Pulmonary artery endothelial cell (primary cell): ENCODE measurements around the gene ATP2B2. TPM values are rescaled to one million over a fixed set of nuclear protein-coding genes. Genes with fewer than 3 reads are reported as not detected.
A peak's percentile ranks its signal among the peaks of the same experiment; 100 is the strongest.

Experiments
- DNase-seq: peaks from one replicate; pipeline ENCODE4 v3.0.0-alpha.2; 2011; ENCODE audit warnings: low read depth, low spot score
- total RNA-seq: library from RNA; depleted of rRNA; stranded (reverse); fragments of >200 nt; gene quantifications from 2 replicates; pipeline ENCODE4 v1.2.3, GENCODE V29; 2014

ATP2B2 gene
- total RNA-seq, 1 donor from 2014 or later, result not detected

DNA sequence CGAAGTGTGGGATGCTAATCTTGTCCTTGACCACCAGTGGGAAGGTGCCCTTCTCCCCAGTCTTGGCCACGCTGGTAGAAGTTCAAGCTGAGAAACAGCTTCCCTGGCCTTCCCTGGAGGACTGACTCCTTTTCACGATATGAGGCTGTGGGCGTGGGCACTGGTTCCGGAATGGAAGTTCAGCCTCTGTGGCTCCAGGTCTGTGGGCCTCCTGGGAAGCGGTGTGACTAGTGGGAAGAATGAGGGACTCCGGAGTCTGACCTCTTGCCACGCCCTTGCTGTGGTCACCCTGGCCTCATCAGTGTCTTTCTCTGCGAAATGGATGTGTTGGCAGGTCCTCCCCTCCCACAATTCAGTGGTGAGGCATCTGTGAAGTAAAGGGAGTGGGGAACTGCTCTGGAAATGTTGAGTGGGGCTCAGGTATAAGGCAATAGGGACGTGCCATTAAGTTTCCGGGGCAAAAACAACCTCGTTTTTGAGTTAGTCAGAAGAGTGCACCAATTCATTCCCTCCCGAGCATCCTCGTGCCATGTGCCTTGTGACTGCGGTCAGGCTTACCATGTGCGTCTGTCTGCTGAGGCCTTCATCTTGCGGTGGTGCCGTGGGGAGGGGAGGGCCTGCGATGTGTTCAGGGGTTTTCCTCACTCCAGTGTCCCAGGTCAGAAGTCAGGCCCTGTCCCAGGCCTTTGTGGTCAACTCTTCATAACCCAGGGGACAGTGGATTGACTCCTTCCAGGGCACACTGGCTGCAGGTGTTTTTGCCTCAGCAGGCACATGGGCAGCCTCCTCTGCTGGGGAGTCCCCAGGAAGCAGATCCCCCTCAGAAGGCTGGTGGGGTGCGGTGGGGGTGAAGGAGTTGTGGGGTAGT, 172.7 kb downstream of the ATP2B2 start:
- DNase-seq, result no peak

DNA sequence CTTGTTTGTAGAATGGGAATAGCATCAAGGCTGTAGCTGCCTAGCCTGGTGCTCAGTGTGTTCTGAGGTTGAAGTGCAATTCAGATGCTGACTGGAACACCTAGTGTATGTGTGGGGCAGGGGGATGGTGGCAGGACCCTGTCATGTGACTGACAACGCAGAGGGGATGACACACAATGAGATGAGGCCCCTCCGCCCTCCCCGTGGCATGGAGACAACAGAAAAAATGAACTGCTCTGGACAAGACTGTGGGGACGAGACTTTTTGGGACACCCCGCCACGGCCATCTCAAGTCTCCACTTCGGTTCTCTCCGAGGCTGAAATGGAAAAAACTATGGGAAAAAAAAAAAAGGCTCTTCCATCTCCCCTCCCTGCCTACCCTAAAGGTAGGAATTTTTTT, 174.1 kb downstream of the ATP2B2 start:
- DNase-seq, result no peak

DNA sequence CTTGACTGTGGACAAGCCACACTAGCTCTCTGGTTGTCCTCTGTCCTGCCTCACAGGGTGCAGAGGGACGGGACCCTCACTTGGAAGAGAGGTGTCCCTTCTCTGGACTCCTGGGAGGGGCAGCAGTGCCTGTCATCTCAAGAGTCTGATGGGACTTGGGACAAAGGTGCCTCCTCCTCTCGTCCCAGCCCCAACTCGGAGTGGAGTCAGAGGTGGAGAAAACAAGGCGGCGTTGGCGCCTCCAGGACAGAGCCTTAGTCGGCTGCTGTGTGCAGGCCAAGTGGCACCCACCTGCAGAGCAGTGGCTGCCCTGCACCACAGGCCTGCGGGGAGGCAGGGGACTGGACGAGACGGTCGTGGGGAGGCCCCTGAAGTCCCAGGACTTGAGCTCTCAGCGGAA, 175.1 kb downstream of the ATP2B2 start:
- no peak for DNase-seq

DNA sequence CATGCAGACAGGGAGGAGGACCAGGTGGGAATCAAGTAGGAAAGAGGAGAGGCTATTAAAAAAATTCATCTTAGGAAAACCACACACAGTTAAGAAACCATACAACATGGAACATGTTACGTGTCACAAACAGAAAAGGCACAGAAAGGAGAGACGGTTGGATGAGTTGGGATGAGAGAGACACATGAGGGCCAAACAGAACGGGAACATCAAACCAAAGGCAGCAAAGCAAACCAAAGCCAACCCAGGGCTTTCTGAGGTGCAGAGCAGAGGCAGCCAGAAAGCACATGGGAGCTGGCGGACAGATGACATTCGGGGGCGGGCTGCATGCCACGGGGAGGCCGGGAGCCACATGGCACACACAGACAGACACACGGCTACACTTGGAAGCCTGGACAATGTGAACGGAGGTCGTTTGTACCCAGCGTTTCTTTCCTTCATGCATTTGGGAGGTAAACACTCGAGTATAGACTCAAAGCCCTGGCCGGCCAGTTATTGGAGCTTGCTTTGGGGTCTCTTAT, 175.8 kb downstream of the ATP2B2 start:
- no peak for DNase-seq

DNA sequence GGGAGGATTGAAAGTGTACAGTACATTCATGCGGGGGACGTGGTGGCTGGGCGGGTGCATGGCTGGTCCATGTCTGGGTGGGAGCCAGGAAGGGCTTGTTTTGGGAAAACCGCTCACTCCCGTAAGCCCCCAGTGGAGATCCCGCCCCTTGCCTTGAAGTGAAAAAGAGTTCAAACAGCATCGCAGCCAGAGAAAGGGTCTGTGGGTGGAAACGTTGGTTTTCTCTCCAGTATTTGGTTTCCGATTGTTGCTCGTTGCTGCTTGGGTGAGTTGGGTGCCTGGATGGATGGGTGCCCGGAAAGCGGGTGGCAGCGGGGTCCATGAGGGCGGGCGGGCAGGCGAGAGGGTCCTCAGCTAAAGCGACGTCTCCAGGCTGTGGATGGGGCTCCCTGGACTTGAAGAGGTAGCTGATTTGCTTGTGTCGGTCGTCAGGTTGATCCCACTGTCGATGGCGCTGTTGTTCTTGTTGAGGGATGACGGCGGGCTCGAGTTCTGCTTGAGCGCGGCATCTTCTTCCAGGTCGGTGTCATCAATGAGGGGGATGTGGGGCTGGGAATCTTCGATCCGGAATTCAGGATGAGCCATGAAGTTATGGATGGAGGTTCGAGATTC, 176.8 kb downstream of the ATP2B2 start:
- no peak for DNase-seq

DNA sequence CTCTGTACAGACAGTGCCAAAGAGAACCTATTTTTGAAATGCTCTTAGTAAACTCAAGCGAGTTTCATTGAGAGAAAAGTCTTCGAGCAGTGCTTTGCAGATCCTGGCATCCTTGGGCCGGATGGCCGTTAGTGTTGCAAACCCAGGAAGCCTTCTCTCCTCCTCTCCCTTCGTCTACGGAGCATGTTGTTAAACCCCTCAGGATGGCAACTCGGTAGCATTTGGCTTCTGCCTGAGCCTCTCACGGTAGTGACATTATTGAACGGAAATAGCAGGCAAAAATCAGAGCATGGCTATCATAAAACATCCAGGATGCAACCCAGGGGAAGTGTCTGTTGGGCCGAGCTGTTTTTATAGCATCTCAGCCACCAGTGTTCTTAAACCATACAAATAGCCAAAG, 177.8 kb downstream of the ATP2B2 start:
- no peak for DNase-seq

DNA sequence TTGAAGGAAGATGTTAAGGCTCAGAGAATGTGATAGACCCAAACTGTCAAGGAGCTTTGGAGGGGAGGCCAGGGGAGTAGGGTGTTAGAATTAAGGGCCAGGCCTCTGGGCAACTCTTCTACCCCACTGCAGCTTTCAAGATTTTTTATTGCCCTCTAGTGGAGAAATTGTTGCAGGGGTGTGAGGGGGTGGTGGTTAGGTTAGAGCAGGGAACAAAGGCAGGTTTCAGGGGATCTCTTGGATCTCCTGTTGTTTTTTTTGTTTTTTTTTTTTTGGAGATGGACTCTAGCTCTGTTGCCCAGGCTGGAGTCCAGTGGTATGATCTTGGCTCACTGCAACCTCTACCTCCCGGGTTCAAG, 183.1 kb downstream of the ATP2B2 start:
- DNase-seq, result no peak

DNA sequence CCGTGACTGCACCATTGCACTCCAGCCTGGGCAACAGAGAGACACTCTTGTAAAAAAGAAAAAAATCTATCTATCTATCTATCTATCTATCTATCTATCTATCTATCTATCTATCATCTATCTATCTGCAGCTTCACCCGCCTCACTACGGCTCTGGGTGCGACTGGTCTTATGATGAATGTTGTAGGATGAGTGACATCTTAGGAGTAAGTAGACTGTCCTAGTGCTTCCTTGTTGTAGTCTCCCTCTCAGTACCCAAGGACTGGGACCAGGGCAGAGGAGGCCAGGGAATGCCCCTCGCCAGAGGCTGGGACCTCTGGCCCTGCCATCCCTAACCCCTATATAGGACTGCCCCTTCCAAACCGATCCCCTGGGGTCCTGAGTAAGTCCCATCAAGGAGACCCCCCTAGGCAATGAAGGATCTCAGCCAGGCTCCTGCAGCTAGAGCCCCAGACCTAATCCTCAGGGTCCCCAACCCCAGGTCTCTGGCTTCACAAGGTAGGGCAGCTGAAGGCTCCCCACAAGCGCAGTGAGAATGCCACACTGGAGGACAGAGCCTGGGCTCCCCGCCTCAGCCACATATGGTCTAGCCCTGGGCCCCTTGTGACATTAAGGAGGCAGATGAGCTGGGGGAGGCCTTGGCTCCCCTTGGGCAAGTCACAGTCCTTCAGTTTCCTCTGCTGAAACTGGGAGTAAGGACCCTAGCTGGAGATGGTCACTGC, 183.6 kb downstream of the ATP2B2 start:
- DNase-seq, result no peak

DNA sequence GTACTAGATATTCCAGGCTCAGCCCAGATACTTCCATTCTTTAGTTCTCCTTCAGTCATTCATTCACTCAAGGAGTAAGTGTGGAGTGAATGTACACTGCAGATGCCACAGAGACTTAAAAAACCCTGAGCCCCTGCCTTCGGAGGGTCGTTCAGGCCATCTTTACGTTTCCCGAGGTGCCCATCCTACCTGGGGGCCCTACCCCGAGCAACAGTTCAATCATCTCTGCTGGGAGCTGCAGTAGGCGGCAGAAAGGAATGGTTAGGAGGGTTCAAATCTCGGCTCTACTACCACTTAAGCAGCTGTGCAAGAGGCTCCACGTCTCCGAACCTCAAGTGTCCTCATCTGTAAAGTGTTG, 185.1 kb downstream of the ATP2B2 start:
- no peak for DNase-seq

DNA sequence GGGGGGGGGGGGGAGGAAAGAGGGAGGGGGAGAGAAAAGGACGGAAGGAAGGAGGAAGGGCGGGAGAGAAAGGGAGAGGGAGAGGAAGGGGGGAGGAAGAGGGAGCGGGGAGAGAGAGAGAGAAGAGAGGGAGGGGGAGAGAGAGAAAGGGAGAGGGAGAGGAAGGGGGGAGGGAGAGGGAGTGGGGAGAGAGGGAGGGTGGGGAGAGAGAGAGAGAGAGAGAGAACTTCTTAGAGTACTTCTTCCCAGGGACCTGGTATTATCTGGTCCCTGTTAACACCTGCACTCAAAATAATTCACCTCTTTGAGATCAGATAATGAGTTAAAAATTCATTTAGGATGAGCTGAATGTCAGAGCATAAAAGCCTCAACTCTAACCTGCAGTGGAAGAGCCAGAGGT, 185.6 kb downstream of the ATP2B2 start:
- no peak for DNase-seq

DNA sequence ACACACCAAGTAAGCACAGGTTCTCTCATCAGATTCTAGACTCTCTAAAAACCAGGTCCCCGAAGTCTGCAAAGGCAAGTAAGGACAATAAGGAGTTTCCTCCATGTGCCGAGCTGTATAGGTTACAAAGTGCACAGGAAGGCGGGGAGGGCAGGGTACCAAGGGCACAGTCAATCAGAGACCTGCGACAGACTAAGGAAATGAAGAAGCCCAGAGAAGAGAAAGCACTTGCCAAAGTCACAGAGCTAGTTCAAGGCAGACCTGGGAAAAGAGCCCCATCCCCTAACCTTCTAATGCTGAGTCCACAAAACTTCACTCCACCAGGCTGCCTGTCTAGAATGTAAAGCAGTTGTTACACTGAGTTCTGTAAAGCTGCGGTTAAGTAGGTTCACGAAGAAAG, 186.1 kb downstream of the ATP2B2 start:
- no peak for DNase-seq

DNA sequence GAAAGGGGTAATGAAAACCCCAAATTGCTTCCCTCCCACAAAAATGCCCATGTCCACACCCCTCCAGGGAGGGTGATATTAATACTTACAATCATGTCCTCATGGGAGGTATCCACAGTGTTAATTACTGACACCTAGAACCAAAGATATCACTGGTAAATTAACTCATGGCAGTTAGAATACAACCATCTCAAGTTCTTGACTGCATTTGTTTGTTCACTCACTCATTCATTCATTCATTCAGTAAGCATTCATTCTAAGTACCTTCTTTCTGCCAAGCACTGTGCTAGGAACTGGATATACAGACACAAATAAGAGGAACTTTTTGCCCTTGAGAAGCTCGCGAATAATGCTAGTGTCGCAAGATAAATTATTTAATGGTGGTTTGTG, 187.4 kb downstream of the ATP2B2 start:
- DNase-seq, result no peak

DNA sequence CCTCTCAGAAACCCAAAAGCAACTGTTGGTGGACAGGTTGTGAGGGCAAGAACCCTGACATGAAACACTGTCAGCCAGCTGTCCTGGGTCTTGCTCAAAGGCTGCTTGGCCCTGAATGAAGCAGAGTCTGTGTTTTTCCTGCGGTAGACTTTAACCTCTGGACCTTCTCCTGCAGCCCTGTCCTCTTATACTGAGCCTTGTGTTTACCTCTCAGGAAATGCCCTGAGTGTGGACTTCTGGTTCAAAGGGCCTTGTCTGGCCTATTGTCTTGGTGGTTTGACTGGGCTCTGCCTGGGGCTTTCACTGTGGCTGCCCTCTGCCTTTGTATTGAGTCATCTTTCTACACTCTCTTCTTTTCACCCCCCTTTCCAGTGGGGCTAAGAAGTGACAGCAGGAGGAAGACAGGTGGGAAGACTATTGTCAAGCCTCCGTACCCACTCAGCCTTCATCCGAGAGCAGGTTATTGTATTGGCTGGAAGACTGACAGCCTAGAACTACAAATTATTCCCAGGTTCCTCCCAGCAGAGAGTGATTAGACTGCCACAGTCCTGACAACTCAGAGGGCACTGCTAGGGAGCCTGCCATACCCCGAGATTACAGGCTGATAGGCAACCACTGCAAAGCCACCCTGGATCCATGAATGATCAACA, 187.9 kb downstream of the ATP2B2 start:
- DNase-seq, result no peak

DNA sequence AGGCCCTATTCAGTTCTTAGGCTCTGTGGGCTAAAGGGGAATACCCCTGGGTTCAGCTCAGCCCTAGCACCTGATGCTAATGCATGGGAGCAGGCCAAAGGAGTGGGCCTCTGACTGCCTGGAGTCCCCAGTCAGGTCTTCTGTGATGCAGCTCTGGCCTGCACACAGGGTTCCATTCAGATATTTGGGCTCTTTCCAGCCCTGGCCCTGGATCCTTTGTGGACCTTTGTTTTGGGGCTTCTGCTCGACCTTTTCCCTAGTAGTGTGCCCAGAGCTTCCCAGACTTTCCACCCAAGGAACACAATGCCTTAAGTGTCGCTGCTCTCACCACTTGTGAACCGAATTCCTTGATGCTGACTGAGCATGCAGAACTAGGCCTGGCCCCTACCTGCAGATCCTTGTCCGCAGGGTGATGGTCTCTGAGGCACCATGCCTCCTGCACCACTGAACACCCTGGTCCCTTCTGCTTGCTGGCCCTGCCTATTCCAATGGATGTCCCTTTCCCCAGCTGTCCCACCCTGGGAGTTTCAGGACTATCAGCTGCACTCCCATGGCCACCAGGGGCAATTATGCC, 189.5 kb downstream of the ATP2B2 start:
- DNase-seq, result no peak

DNA sequence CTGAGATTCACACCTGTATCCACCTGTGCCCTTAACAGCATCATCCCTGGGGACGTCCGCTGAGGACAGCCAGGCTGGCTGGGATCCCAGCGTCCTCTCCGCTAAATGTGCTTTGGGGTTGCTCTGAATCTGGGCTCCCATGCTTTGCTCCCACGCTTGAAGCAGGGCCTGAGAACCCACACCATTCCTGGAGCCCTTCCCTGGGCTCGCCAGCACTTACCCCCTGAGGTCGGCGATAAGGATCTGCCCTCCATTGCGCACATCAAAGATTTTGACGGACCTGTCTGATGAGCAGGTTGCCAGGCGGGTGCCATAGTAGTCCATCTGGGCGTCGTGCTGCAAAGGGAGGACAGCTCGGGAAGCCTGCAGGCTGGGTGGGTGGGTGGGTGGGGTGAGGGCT, 190.3 kb downstream of the ATP2B2 start:
- DNase-seq, result no peak

DNA sequence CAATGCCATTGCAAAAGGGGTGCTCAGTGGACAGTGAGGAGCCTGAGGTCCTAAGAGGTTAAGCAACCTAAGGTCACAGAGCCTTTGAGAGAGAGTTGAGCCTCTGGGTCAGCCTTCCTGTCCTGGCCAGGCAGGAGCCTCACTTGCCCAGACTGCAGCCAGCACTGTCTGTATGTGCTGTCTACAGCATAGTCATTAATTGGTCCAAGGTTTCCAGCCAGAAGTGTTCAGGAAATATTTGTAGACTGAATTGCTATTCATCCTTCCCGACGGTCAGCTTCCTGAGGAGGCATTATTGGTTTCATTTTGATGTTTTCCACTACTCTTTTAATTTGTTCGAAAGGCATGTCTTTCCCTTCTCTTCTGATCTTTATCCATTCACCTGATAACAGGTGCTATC, 192.5 kb downstream of the ATP2B2 start:
- DNase-seq, result no peak

DNA sequence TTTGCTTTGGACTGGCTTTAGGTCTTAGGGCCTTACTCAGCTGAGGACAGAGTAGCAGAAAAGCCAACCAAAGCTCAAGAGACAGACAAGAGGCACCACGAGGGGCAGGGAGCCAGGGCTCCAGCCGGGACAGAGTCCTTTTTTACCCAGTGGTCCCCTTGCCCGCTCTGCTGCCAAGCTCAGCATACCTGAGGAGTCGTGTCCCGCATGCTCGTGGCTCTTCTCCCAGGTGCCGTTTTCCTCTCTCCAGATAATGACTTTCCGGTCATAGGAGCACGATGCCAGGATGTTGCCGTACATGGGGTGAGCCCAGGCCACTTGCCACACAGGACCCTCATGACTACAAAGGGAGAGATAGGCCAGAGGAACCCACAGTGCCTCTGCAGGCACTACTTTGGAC, 193.0 kb downstream of the ATP2B2 start:
- no peak for DNase-seq

DNA sequence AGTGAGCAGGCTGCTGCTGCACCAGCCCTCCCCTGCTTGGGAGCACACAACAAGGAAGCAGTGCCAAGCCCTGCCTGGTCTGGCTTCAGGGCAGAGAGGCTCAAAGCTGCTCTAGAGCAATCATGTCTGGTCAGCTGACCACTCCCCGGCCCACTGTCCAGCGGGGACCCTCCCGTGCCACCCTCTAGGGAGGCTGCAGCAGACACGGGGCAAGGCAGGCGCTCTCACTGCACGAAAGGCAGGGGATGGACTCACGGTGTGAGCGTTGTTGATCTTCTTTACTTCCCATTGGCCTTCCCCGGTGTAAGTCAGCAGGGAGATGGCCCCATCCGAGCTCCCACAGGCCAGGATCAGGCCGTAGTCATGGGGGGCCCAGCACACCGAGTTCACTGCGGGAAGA, 193.7 kb downstream of the ATP2B2 start:
- DNase-seq, result no peak

DNA sequence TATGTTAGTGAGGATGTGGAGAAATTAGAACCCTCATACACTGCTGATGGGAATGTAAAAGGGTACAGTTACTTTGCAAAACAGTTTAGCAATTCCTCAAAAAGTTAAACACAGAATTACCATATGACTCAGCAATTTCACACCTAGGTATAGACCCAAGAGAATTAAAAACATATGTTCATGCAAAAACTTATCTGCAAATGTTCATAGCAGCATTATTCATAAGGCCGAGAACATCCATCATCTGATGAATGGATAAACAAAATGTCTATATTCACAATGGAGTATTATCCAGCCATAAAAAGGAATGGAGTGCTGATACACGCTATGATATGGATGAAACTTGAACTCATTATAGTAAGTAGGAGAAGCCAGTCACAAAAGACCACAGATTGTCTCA, 194.8 kb downstream of the ATP2B2 start:
- no peak for DNase-seq

DNA sequence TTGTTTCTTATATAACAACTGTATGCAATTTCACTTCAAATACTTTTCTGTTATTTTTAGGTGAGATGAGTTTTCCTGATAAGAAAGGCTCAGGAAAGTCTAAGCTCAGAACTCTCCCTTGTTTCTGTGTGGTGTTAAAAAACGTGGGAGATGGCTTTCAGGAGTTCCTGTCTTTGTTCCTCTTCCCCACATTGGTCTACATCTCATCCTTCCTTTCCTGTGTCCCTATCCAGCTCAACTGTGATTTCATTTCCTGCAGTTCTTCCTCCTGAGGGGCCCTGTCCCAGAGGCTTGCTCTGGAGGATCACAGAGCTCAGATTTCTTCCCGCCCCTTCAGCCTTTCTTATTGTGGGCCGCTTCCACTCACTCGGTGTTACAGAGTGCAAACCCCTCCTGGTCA, 195.7 kb downstream of the ATP2B2 start:
- DNase-seq, result peak; percentile 37

DNA sequence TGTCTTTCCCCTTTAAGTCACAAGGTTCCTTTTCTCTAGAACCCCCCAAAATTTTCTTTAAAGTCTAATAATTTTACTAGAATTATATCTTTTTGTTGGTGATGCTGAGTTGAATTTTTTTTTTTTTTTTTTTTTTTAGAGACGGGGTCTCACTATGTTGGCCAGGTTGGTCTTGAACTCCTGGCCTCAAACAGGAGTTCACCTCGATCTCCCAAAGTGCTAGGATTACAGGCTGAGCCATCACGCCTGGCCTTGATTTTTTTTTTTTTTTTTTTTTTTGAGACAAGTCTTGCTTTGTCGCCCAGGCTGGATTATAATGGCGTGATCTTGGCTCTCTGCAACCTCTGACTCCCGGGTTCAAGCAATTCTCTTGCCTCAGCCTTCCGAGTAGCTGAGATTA, 196.7 kb downstream of the ATP2B2 start:
- DNase-seq, result no peak

DNA sequence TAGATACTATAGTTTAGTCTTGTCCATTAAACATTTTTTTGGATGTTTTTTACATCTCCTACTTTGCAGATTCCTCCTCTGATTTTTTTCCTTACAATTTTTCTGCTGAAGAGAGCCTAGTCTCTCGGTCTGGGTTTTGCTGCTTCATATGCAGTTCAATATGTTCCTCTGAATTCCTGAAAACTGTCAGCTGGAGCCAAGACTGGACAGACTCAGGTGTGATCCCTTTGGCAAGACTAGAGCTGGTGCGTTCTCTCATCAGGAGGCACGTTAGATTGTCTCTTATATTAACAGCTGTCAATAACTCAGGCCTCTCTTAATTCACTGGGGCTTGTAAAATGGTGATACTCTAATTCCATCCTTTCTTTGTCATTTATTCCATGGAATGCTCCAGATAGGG, 199.2 kb downstream of the ATP2B2 start:
- no peak for DNase-seq
